A549 (cell line): ENCODE results near the gene A4GALT.

Source experiments
- CTCF ChIP-seq: fragments of >200 bp; sonication (Bioruptor Twin); formaldehyde crosslinking; IDR thresholded peaks from 3 replicates; pipeline ENCODE4 v1.5.1; 2016
- EP300 ChIP-seq, 2 experiments: fragments of >200 bp; sonication (Bioruptor Twin); formaldehyde crosslinking; IDR thresholded peaks; 2 replicates in 1 of 2; 3 replicates in 1 of 2; pipeline ENCODE4 v1.6.1; 2016 to 2017
- POLR2A ChIP-seq: IDR thresholded peaks from 2 replicates; pipeline ENCODE4 v1.6.1; 2012; ENCODE audit warnings: mild to moderate bottlenecking, low read length

GRCh38 chr22:42717197-42717928 lies 3.3 kb downstream of the A4GALT start:
- no peak for TF ChIP-seq EP300 (IDR thresholded peaks at IDR 0.05)
- no peak for TF ChIP-seq CTCF
- no peak for TF ChIP-seq POLR2A
